Memory B cell (primary cell): ENCODE data around the gene SHISAL2A.

Experiments used
- ATAC-seq: fragments of 150-1000 bp; cut with Tn5 transposase; 2 replicates; pipeline ENCODE4 v1.10.0; 2021; ENCODE audit warnings: low read depth, mild to moderate bottlenecking, moderate library complexity
- DNase-seq, 2 donors: peaks; one replicate each; pipeline ENCODE4 v3.0.0; 2022; ENCODE audit warnings: low spot score in 2 of 2
- H3K27ac Mint-ChIP-seq: one replicate; pipeline ENCODE4 v1.8.0; 2022; ENCODE audit warnings: mild to moderate bottlenecking, moderate library complexity, mixed read lengths
- H3K27me3 Mint-ChIP-seq: one replicate; pipeline ENCODE4 v1.8.0; 2022; ENCODE audit warnings: mixed read lengths
- H3K36me3 Mint-ChIP-seq: one replicate; pipeline ENCODE4 v1.8.0; 2022; ENCODE audit warnings: mild to moderate bottlenecking, mixed read lengths
- H3K4me1 Mint-ChIP-seq: one replicate; pipeline ENCODE4 v1.8.0; 2022; ENCODE audit warnings: mixed read lengths
- H3K4me3 Mint-ChIP-seq: one replicate; pipeline ENCODE4 v1.8.0; 2022; ENCODE audit warnings: mild to moderate bottlenecking, moderate library complexity, mixed read lengths
- H3K9me3 Mint-ChIP-seq: one replicate; pipeline ENCODE4 v1.8.0; 2022; ENCODE audit warnings: mixed read lengths

Gene SHISAL2A

DNA sequence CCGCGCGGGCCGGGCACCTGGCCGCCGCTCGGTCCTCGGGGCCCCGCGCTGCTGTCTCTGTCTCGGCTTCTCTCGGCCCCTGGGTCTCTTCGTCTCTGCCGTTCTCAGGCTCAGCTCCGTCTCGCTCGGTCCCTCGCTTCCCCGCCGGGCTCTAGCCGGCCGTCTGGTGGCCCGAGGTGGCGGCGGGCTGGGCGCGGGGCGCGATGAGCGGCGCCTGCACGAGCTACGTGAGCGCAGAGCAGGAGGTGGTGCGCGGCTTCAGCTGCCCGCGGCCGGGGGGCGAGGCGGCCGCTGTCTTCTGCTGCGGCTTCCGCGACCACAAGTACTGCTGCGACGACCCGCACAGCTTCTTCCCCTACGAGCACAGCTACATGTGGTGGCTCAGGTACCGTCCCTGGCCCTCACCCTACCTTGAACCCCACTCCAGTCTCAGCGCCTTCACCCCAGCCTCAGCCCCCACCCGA, 355 bp downstream of the SHISAL2A start:
- DNase-seq (peak; percentile 28 to 68), ATAC-seq (peak; percentile 3)
- H3K36me3 Mint-ChIP-seq, result peaks cover 4% of the 10 kb centered on the region
- H3K4me3 Mint-ChIP-seq, result peak overlapping the region; percentile 90
- no peaks in the 10 kb centered on the region for H3K27me3 Mint-ChIP-seq
- H3K9me3 Mint-ChIP-seq, result no peaks in the 10 kb centered on the region
- peak overlapping the region; percentile 98 for H3K27ac Mint-ChIP-seq
- H3K4me1 Mint-ChIP-seq, result peaks cover 50% of the 10 kb centered on the region

DNA sequence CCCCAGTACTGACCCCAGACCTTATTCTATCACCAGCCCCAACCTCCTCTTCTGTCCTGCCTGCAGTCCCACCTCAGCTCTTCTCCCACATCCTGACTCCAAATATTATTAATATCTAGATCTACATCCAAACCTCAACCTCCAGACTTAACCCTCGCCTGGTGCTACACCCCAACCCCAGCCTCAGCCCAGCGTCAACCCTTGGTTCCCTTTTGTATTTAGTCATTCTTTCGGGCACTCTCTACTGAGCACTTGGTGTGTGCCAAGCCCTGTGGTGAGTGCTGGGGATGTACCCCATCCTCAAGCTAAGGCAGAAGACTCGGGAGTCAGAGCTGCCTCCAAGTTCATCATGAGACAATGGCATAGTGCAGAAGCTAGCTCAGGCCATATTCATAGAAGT, 1.1 kb downstream of the SHISAL2A start:
- Mint-ChIP-seq H3K4me3 (peak overlapping the region; percentile 90), H3K27me3 (no peaks in the 10 kb centered on the region), H3K36me3 (peaks cover 6% of the 10 kb centered on the region), H3K9me3 (no peaks in the 10 kb centered on the region), H3K27ac (peak overlapping the region; percentile 98), H3K4me1 (peaks cover 50% of the 10 kb centered on the region)
- ATAC-seq (no peak), DNase-seq (no peak)

DNA sequence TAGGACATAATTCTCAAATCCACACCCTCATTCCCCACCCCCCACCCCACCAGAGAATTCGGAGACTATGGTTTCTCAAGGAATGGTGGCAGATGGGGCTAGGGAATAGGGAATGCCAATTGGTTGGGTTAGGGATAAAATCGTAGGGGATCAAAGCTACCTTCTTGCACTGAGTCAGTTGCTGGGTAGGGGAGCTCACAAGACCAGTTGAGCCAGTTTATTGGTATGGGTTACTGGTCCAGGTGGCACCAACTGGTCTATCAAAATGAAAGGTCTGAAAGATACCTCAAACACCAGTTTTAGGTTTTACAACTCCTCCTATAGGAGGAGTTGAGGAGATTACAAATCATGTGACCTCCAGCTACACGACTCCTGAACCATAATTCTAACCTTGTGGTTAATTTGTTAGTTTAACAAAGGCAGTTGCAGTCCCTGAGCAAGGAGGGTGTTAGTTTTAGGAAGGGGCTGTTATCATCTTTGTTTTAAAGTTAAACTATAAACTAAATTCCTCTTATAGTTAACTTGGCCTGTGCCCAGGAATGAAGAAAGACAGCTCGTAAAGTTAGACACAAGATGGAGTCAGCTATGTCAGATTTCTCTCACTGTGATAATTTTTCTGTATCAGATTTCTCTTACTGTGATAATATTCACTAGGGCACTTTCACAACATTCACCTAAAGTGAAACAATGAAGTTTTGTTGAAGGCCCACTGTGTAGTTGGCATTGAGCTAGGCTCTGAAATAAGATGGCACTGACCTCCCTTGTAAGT, 2.5 kb downstream of the SHISAL2A start:
- DNase-seq (no peak), ATAC-seq (no peak)
- peak overlapping the region; percentile 90 for H3K4me3 Mint-ChIP-seq
- H3K9me3 Mint-ChIP-seq, result no peaks in the 10 kb centered on the region
- H3K27ac Mint-ChIP-seq, result peak overlapping the region; percentile 98
- H3K27me3 Mint-ChIP-seq, result no peaks in the 10 kb centered on the region
- H3K4me1 Mint-ChIP-seq, result peaks cover 50% of the 10 kb centered on the region
- H3K36me3 Mint-ChIP-seq, result peaks cover 8% of the 10 kb centered on the region

DNA sequence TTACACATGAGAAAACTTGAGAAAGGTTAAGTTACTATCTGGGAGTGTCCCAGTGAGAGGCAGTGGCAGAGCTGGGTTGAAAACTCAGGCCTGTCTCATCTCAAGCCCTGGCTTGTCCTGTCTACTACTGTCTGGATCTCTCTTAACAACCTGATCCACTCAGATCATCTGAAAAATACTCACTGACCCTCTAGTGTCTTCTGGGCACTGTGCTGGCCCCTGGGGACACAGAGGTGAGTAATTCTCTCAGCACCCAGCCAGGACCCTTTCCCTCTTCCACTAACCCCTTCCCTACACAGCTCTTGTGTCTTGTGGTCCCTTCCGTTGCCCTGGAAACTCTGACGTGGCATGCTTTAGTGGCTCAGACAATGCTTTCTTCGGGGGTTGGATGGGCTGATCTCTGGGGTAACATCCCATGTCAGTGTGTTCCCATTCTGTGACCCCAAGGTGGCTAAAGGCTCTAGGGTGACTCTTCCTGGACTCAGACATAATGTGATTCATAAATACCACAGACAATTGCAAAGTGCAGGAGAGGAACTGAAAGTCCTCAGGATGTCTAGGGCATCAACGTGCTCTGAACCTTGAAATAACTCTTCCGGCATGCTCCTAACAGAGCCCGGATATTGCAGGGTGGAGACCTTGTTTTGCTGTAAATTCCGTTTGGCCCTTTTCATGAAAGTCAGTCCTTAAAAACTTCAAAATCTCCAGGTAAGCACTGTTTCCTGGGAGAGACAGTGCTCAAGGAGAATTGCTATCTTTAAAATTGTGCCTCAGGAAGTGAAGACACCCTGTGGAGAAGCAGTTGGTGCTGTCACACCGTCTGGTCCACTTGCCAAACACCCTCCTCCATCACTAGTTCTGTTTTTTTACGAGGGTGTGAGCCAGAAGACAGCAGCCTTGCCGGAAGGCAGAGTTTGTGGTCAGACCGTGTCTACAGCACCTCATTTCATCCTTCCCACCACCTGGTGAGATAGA, 4.0 kb downstream of the SHISAL2A start:
- Mint-ChIP-seq H3K4me3 (peak overlapping the region; percentile 88), H3K36me3 (peaks cover 12% of the 10 kb centered on the region), H3K27me3 (no peaks in the 10 kb centered on the region), H3K4me1 (peaks cover 55% of the 10 kb centered on the region), H3K9me3 (peaks cover 2% of the 10 kb centered on the region), H3K27ac (peak overlapping the region; percentile 98)
- DNase-seq (peak; percentile 70 to 81), ATAC-seq (peak; percentile 72)

DNA sequence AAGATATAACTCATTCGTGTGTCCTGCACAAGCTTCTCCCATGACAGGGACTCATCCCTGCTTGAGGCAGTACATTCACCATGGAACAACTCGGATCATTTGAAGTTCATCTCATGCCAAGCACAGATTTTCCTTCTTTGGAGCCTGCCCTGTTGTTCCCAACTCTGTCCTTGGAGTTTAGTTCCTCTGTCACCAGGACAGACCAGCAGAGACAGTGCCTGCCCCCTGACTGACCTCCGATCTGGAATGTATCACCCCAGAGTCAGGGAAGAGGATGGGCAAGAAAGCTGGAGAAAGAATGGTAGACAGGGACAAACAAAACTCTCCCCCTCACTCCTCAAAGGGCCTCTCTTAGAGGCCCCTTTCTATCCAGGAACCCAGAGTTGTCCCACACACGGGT, 5.0 kb downstream of the SHISAL2A start:
- Mint-ChIP-seq H3K4me1 (peaks cover 55% of the 10 kb centered on the region), H3K27me3 (no peaks in the 10 kb centered on the region)

DNA sequence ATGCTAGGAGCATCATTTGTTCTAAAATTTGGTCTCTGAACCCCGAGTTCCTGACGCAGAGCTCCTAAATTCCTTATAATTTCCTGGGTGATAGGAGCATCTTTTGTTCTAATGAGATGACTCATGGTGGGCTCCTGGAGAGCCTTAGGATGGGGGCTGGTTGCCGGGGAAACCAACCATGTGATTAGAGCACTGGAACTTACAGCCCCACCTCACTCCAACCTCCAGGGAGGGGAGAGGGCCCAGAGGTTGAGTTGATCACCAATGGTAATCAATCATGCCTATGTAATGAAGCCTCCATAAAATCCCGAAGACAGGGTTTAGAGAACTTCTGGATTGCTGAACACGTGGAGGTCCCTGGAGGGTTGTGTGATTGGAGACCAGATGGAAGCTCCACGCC, 7.7 kb downstream of the SHISAL2A start:
- DNase-seq, result no peak
- Mint-ChIP-seq H3K9me3 (peaks cover 2% of the 10 kb centered on the region), H3K27ac (peak overlapping the region; percentile 96), H3K4me3 (no peak overlapping the region), H3K36me3 (peaks cover 28% of the 10 kb centered on the region), H3K4me1 (peaks cover 49% of the 10 kb centered on the region), H3K27me3 (no peaks in the 10 kb centered on the region)
- ATAC-seq, result no peak

More for the DNA sequence above, 5.0 kb downstream of the SHISAL2A start:
- DNase-seq (no peak), ATAC-seq (no peak)
- H3K27ac Mint-ChIP-seq, result peak overlapping the region; percentile 98
- peaks cover 16% of the 10 kb centered on the region for H3K36me3 Mint-ChIP-seq
- H3K9me3 Mint-ChIP-seq, result peaks cover 2% of the 10 kb centered on the region
- H3K4me3 Mint-ChIP-seq, result peak overlapping the region; percentile 88

DNA sequence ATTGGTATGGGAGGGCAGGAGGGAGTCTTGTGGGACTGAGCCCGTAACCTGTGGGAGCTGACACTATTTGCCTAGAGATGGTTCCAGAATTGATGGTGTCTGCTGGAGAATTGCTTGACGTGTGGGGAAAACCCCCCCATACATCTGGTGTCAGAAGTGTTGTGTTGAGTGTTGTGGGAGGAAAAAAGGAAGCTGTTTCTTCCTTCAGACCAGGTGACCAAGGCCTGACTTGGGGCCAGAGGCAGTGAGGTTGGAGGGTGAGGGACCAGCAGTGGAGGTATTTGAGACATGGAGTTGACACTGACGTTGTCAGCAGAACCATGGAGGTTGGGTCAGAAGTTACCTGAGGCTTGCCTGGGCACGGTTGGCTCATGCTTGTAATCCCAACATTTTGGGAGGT, 8.3 kb downstream of the SHISAL2A start:
- peaks cover 2% of the 10 kb centered on the region for H3K9me3 Mint-ChIP-seq
- peak overlapping the region; percentile 96 for H3K27ac Mint-ChIP-seq
- ATAC-seq (peak; percentile 41), DNase-seq (peak; percentile 42 to 48)
- no peaks in the 10 kb centered on the region for H3K27me3 Mint-ChIP-seq
- H3K4me3 Mint-ChIP-seq, result peak overlapping the region; percentile 65
- H3K36me3 Mint-ChIP-seq, result peaks cover 29% of the 10 kb centered on the region
- peaks cover 45% of the 10 kb centered on the region for H3K4me1 Mint-ChIP-seq

DNA sequence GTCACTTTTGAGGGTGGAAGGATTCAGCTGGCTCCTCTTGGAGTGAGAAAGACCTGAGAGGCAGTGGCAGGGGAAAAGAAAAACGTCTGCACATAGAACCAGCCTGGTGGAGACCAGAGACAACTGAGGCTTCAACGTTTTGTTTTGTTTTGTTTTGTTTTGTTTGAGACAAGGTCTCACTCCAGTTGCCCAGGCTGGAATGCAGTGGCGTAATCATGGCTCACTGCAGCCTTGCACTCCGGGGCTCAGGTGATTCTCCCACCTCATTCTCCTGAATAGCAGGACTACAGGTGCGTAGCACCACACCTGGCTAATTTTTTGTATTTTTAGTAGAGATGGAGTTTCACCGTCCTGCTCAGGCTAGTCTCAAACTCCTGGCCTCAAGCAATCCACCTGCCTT, 12.3 kb downstream of the SHISAL2A start:
- Mint-ChIP-seq H3K27ac (no peak overlapping the region), H3K4me1 (peaks cover 31% of the 10 kb centered on the region), H3K36me3 (peaks cover 40% of the 10 kb centered on the region), H3K9me3 (peaks cover 2% of the 10 kb centered on the region), H3K27me3 (no peaks in the 10 kb centered on the region), H3K4me3 (no peak overlapping the region)
- ATAC-seq (no peak), DNase-seq (no peak)

DNA sequence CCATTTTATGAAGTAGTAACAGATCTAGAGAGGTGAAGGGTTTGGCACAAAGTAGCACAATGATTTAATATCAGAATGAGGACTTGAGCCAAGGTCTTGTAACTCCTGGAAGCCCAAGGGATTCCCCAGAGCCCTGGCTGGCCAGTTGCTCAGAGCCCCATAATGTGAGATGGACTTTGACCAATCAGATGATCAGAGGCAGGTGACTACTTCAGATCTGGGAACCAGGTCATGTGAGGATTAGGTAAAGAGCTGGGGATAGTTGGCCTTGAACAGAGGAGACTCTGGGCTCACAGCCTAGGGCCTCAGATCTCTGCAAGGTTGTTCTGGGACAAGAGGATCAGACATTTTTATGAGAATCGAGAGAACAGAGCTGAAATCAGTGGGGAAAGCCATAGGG, 18.9 kb downstream of the SHISAL2A start:
- Mint-ChIP-seq H3K27ac (peak overlapping the region; percentile 1), H3K36me3 (peaks cover 32% of the 10 kb centered on the region), H3K27me3 (no peaks in the 10 kb centered on the region), H3K4me1 (peaks cover 14% of the 10 kb centered on the region), H3K4me3 (no peak overlapping the region), H3K9me3 (no peaks in the 10 kb centered on the region)
- no peak for DNase-seq
- no peak for ATAC-seq

DNA sequence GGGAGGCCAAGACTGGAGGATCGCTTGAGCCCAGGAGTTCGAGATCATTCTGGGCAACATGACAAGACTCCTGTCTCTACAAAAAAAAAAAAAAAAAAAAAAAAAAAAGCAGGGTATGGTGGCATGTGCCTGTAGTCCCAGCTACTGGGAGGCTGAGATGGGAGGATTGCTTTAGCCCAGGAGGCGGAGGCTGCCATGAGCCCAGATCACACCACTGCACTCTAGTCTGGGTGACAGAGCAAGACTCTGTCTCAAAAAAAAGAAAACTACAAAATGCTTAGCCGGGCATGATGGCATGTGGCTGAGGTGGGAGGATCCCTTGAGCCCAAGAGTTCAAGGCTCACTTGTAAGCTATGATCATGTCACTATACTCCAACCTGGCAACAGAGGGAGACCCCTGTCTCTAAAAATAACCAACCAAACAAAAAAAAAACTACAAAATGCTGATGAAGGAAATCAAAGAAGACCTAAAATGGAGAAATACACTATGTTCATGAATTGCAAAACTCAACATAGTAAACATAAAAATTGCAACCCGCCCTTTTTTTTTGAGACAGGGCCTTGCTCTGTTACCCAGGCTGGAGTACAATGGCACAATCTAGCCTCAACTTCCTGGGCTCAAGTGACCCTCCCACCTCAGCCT, 20.4 kb downstream of the SHISAL2A start:
- Mint-ChIP-seq H3K4me1 (peaks cover 20% of the 10 kb centered on the region), H3K27me3 (no peaks in the 10 kb centered on the region), H3K36me3 (peaks cover 37% of the 10 kb centered on the region), H3K9me3 (no peaks in the 10 kb centered on the region), H3K27ac (peak overlapping the region; percentile 7), H3K4me3 (no peak overlapping the region)
- no peak for ATAC-seq
- no peak for DNase-seq

DNA sequence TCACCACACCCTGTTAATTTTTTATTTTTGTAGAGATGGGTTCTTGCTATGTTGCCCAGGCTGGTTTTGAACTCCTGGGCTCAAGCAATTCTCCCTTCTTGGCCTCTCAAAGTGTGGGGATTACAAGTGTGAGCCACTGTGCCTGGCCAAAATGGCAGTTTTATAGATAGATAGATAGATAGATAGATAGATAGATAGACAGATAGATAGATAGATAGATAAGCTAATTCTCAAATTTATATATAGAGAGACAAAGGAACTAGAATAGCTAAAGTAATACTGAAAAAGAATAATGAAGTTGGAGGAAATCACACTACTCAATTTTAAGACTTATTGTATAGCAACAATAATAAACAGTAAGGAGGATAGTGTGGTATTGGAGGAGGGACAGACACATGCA, 21.1 kb downstream of the SHISAL2A start:
- Mint-ChIP-seq H3K36me3 (peaks cover 31% of the 10 kb centered on the region), H3K4me1 (peaks cover 24% of the 10 kb centered on the region), H3K4me3 (no peak overlapping the region), H3K9me3 (no peaks in the 10 kb centered on the region), H3K27me3 (no peaks in the 10 kb centered on the region), H3K27ac (peak overlapping the region; percentile 7)
- ATAC-seq (no peak), DNase-seq (no peak)

DNA sequence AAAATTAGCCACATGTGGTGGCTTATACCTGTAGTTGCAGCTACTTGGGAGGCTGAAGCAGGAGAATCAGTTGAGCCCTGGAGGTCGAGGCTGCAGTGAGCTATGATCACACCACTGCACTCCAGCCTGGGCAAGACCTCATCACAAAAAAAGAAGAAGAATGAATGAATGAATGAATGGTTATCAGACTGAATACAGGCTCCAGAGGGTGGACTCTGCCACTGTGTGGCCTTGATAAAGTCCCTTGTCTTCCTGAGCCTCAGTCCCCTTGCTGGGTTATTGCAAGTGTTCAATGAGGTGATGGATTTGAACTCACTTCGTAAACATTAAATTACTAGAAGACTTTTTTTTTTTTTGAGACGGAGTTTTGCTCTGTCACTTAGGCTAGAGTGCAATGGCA, 24.7 kb downstream of the SHISAL2A start:
- H3K9me3 Mint-ChIP-seq, result no peaks in the 10 kb centered on the region
- peaks cover 20% of the 10 kb centered on the region for H3K36me3 Mint-ChIP-seq
- H3K27me3 Mint-ChIP-seq, result no peaks in the 10 kb centered on the region
- no peak overlapping the region for H3K4me3 Mint-ChIP-seq
- ATAC-seq (no peak), DNase-seq (no peak)
- peak overlapping the region; percentile 28 for H3K27ac Mint-ChIP-seq
- peaks cover 27% of the 10 kb centered on the region for H3K4me1 Mint-ChIP-seq

DNA sequence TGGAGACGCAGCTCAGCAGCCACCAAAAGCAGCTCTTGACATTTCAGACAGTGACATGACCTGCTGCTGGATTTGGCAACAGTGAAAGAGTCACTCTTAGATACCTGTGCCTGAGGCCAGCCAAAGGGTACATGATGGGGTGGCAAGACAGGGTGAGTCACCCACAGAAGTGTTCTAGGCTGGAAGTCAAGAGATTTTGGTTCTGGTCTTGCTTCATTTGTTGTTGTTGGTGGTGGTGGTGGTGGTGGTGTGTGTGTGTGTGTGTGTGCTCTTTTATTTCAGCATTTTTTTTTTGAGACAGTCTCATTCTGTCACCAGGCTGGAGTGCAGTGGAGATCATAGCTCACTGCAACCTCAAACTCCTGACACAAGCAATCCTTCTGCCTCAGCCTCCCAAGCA, 25.8 kb downstream of the SHISAL2A start:
- Mint-ChIP-seq H3K9me3 (no peaks in the 10 kb centered on the region), H3K36me3 (peaks cover 23% of the 10 kb centered on the region), H3K27me3 (no peaks in the 10 kb centered on the region), H3K4me3 (no peak overlapping the region), H3K27ac (peak overlapping the region; percentile 51), H3K4me1 (peaks cover 28% of the 10 kb centered on the region)
- ATAC-seq (no peak), DNase-seq (no peak)

DNA sequence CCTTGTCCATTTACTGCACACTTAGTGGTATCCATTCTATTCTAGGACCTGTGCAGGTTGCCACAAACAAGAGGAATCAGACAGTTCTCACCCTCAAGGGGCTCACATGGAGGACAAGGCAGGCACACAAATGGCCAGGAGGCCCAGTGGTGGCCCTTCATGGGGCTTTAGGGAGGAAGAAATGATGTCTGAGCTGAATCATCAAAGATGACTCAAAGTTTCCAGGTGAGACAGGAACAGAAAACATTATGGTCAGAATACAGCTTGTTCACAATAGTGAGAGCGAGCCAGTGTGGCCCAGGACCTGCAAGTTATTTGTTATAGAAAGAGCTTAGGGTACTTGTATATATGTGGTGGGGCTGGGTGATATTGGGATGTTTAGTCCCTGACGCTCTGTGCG, 26.4 kb downstream of the SHISAL2A start:
- DNase-seq (no peak), ATAC-seq (no peak)
- H3K27ac Mint-ChIP-seq, result peak overlapping the region; percentile 51
- H3K36me3 Mint-ChIP-seq, result peaks cover 19% of the 10 kb centered on the region
- no peaks in the 10 kb centered on the region for H3K27me3 Mint-ChIP-seq
- H3K4me3 Mint-ChIP-seq, result no peak overlapping the region
- H3K4me1 Mint-ChIP-seq, result peaks cover 28% of the 10 kb centered on the region
- H3K9me3 Mint-ChIP-seq, result no peaks in the 10 kb centered on the region
